ENCODE results near the gene ABLIM2. TPM values are rescaled to one million over a fixed set of nuclear protein-coding genes. Genes with fewer than 3 reads are reported as not detected.

ABLIM2 gene
- total and polyA plus RNA-seq, 2 of the 13 experiments (the other 11 are each of a cell fraction or from before 2014, with no cell fraction given), result 0.20 to 0.37 TPM

DNA sequence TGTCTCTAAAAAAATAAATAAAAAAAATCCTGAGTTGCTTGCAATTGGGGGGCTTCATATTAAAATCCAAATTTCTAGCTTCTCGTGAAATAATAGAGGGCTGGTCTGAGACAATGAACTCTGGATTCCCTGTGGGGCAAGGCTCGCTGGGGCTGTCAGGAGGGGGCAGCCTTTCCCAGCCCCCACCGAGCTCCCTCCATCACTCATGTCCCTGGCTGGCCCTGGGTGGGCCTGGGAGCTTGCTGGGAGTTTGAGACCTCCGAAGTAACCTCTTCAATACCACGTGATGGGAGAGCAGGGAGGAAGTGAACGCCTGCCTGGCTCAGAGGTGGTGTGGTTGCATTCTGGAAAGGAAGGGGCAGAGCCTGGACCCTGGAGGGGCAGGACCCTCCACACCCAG, 164.9 kb downstream of the ABLIM2 start:
- in situ Hi-C loops (cut with HindIII; ENCODE audit: extremely low pct_ligation_motif_present, low pct_unique_long_range_greater_than_20kb), result no loop called here
- Histone ChIP-seq H3K4me2 (ENCODE audit: low read depth, low read length) (no peak overlapping the region), H3K9ac (ENCODE audit: insufficient read depth, low read depth, low read length) (no peak overlapping the region), H3K79me2 (ENCODE audit: insufficient read depth, low read length) (no peaks in the 10 kb centered on the region), H3K36me3 (replicated peaks in 1 of 2; ENCODE audit: control insufficient read depth in 1 of 2, insufficient read depth in 2 of 2, low read length in 2 of 2) (no peaks in the 10 kb centered on the region), H3K27me3 (ENCODE audit: control insufficient read depth in 1 of 2, insufficient read depth in 2 of 2, low read length in 2 of 2) (peaks cover 1 to 22% of the 10 kb centered on the region in 2 experiments; a peak in 3 of 5 replicates), H3K27ac (ENCODE audit: extremely low read length, insufficient read depth, low read length) (no peak overlapping the region), H3K4me1 (ENCODE audit: insufficient read depth, low read length) (peaks cover 6% of the 10 kb centered on the region; the same call in 1 of the 2 replicates), H3K4me3 (replicated peaks in 1 of 3; ENCODE audit: insufficient read depth in 1 of 3, low read depth in 2 of 3, low read length in 3 of 3) (no peak overlapping the region), H2AFZ (ENCODE audit: low read length) (no peak overlapping the region), H3K9me3 (ENCODE audit: low read length) (no peaks in the 10 kb centered on the region), H4K20me1 (ENCODE audit: insufficient read depth, low read length) (no peaks in the 10 kb centered on the region)
- BruUV-seq (replicated peaks), result no TSS peak
- no peak for DNase-seq (ENCODE audit: low spot score)
- WGBS (ENCODE audit: low lambda C conversion rate), result 47% methylated on average over 6 of the region's 6 CpGs
- CTCF ChIA-PET (ENCODE audit: low intra/inter-chr PET ratio, low total read pairs), result no interaction called here
- POLR2A ChIA-PET, result no interaction called here
- intact Hi-C loops (cut with micrococcal nuclease; ENCODE audit: unreplicated experiment), result no loop called here
- no peak for ATAC-seq
- no peak for FAIRE-seq
- TF ChIP-seq TBX3 (IDR thresholded peaks at IDR 0.05; ENCODE audit: borderline replicate concordance) (no peak), ZNF382 (CRISPR knock-in tag; IDR thresholded peaks at IDR 0.05; ENCODE audit: borderline replicate concordance) (no peak), RFX5 (IDR thresholded peaks at IDR 0.05; ENCODE audit: low read depth, low read length) (no peak), TEAD3 (CRISPR knock-in tag; optimal IDR thresholded peaks at IDR 0.05; ENCODE audit: borderline replicate concordance) (no peak), REPIN1 (CRISPR knock-in tag; IDR thresholded peaks at IDR 0.05; ENCODE audit: borderline replicate concordance, low read depth) (no peak), MTA1 (CRISPR knock-in tag; IDR thresholded peaks at IDR 0.05; ENCODE audit: borderline replicate concordance) (no peak), ISX (CRISPR knock-in tag; conservative IDR thresholded peaks at IDR 0.05) (no peak), POLR2AphosphoS2 (IDR thresholded peaks at IDR 0.05; ENCODE audit: low read depth, low read length) (no peak), ZNF816 (CRISPR knock-in tag; IDR thresholded peaks at IDR 0.05; ENCODE audit: borderline replicate concordance) (no peak), ZNF530 (CRISPR knock-in tag; IDR thresholded peaks at IDR 0.05; ENCODE audit: low read depth) (no peak), TEAD2 (CRISPR knock-in tag; IDR thresholded peaks at IDR 0.05) (no peak)
- TF ChIP-seq, protein P1, sequence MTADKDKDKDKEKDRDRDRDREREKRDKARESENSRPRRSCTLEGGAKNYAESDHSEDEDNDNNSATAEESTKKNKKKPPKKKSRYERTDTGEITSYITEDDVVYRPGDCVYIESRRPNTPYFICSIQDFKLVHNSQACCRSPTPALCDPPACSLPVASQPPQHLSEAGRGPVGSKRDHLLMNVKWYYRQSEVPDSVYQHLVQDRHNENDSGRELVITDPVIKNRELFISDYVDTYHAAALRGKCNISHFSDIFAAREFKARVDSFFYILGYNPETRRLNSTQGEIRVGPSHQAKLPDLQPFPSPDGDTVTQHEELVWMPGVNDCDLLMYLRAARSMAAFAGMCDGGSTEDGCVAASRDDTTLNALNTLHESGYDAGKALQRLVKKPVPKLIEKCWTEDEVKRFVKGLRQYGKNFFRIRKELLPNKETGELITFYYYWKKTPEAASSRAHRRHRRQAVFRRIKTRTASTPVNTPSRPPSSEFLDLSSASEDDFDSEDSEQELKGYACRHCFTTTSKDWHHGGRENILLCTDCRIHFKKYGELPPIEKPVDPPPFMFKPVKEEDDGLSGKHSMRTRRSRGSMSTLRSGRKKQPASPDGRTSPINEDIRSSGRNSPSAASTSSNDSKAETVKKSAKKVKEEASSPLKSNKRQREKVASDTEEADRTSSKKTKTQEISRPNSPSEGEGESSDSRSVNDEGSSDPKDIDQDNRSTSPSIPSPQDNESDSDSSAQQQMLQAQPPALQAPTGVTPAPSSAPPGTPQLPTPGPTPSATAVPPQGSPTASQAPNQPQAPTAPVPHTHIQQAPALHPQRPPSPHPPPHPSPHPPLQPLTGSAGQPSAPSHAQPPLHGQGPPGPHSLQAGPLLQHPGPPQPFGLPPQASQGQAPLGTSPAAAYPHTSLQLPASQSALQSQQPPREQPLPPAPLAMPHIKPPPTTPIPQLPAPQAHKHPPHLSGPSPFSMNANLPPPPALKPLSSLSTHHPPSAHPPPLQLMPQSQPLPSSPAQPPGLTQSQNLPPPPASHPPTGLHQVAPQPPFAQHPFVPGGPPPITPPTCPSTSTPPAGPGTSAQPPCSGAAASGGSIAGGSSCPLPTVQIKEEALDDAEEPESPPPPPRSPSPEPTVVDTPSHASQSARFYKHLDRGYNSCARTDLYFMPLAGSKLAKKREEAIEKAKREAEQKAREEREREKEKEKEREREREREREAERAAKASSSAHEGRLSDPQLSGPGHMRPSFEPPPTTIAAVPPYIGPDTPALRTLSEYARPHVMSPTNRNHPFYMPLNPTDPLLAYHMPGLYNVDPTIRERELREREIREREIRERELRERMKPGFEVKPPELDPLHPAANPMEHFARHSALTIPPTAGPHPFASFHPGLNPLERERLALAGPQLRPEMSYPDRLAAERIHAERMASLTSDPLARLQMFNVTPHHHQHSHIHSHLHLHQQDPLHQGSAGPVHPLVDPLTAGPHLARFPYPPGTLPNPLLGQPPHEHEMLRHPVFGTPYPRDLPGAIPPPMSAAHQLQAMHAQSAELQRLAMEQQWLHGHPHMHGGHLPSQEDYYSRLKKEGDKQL (CRISPR knock-in tag; IDR thresholded peaks at IDR 0.05; ENCODE audit: low read depth), result no peak
- TF ChIP-seq, protein P2, sequence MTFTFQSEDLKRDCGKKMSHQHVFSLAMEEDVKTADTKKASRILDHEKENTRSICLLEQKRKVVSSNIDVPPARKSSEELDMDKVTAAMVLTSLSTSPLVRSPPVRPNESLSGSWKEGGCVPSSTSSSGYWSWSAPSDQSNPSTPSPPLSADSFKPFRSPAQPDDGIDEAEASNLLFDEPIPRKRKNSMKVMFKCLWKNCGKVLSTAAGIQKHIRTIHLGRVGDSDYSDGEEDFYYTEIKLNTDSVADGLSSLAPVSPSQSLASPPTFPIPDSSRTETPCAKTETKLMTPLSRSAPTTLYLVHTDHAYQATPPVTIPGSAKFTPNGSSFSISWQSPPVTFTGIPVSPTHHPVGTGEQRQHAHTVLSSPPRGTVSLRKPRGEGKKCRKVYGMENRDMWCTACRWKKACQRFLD (CRISPR knock-in tag; IDR thresholded peaks at IDR 0.05; ENCODE audit: borderline replicate concordance), result no peak
- TF ChIP-seq, protein P3, sequence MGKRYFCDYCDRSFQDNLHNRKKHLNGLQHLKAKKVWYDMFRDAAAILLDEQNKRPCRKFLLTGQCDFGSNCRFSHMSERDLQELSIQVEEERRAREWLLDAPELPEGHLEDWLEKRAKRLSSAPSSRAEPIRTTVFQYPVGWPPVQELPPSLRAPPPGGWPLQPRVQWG (CRISPR knock-in tag; IDR thresholded peaks at IDR 0.05; ENCODE audit: borderline replicate concordance, low read depth), result no peak

Measured in HepG2 (cell line).